Epithelial cell of esophagus (primary cell): Measurements from ENCODE around the gene CBLN3.

Experiments used
- DNase-seq: peaks from one replicate; pipeline ENCODE4 v3.0.0; 2010; ENCODE audit warnings: low read depth
- H3K4me3 ChIP-seq: 2 replicates; pipeline ENCODE4 v1.5.1; 2011; ENCODE audit warnings: mild to moderate bottlenecking, low read length, control low read depth
- CTCF ChIP-seq: IDR thresholded peaks from 2 replicates; pipeline ENCODE4 v1.5.1; 2011; ENCODE audit warnings: low read depth, mild to moderate bottlenecking, low read length, control low read depth, inconsistent platforms; ENCODE audit not compliant: insufficient read depth; ENCODE audit errors: missing control alignments

The CBLN3 gene

DNA sequence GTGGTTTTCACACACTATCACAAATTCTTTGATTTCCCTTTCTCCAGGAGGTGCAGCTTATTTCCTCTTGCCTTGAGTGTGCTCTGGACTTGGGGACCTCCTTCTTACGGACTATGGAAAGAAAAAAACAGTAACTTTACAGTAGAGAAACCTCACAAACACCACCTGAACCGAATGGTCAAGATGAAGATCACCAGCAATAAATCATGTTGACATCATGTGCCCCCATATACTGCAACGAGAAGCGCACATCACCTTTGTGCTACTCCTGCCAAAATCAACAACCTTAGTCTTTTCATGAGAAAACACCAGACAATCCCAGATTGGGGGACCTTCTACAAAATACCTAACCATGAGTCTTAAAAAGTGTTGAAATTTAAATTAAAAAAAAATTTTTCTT is 43.9 kb downstream of the CBLN3 start:
- DNase-seq: no peak
- no peak overlapping the region for H3K4me3 ChIP-seq
- no peak for TF ChIP-seq CTCF

- TF ChIP-seq CTCF: no peak
- no peak overlapping the region for H3K4me3 ChIP-seq
- no peak for DNase-seq
Measured at GRCh38 chr14:24384169-24384568, 45.3 kb downstream of the CBLN3 start.

DNA sequence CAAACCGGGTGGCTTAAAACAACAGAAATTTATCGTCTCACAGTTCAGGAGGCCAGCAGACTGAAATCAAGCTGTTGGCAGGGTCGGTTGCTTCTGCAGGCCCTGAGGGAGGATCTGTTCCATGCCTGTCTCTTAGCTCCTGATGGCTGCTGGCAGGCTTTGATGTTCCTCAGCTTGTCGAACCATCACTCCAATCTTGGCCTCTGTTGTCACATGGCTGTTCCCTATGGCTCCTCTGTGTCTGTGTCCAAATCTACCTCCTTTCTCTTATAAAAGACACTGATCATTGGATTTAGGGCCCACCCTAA is 47.5 kb downstream of the CBLN3 start:
- TF ChIP-seq CTCF: no peak
- no peak overlapping the region for H3K4me3 ChIP-seq
- no peak for DNase-seq

DNA sequence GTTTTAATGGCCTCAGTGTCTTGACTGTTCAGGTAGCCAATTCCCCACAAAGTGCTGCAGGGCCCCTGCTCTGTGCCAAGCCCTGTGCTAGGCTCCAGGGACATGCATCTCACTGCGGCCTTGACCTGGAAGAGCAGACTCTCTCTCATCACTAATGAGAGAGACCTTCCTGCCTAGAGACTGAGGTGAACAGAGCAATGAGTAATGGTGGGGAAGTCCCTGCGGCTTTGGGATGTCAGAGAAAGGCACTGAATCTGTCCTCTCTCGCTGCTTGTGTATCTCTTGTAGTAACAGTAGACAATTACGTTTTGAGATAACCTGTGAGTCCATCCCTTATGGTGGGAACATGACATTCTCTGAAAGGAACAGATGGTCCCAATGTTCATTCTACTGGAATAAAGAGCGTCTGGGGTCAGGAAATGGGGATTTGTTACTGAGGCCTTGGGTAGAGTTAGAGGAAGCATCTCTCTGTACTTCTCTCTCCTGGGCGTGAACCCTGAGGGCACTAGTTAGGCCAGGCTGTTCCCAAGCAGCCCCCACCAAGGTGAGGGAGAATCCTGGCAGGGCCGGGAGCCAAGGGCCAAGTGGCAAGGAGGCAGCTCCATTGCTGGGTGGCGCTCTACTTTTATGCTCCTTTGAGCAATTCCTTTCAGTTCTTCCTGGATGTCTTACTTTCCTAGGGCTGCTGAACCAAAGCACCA is 48.0 kb downstream of the CBLN3 start:
- H3K4me3 ChIP-seq: no peak overlapping the region
- peak; percentile 29 for DNase-seq
- TF ChIP-seq CTCF: no peak

- TF ChIP-seq CTCF: no peak
- DNase-seq: no peak
- no peak overlapping the region for H3K4me3 ChIP-seq
Measured at GRCh38 chr14:24379907-24380730, 49.3 kb downstream of the CBLN3 start.

GRCh38 chr14:24378981-24379906 is 50.2 kb downstream of the CBLN3 start:
- no peak for TF ChIP-seq CTCF
- no peak overlapping the region for H3K4me3 ChIP-seq
- peak; percentile 60 for DNase-seq
